Neural cell (in vitro differentiated cells): ENCODE data around the gene PHACTR1. TPM values are rescaled to one million over a fixed set of nuclear protein-coding genes. Genes with fewer than 3 reads are reported as not detected.

Source experiments
- H2AFZ ChIP-seq: fragments of 200-600, 300-800 bp; sonication (generic), shearing (Covaris generic); 2 replicates; pipeline ENCODE4 v1.6.0; 2014; ENCODE audit warnings: low read depth, mild to moderate bottlenecking, antibody characterized with exemption, low read length, moderate library complexity
- H3F3A ChIP-seq: fragments of 200-600 bp; shearing (Covaris generic); 2 replicates; pipeline ENCODE4 v1.6.1; 2016; ENCODE audit warnings: mild to moderate bottlenecking, moderate library complexity, mixed read lengths, antibody characterized with exemption, low read length; ENCODE audit not compliant: insufficient read depth, poor library complexity, severe bottlenecking
- H3K27ac ChIP-seq: fragments of 200-600, 300-800 bp; sonication (generic), shearing (Covaris generic); 2 replicates; pipeline ENCODE4 v1.5.1; 2014; ENCODE audit warnings: mild to moderate bottlenecking, low read length, moderate library complexity
- H3K27me3 ChIP-seq: fragments of 300-800, 200-600 bp; sonication (generic), shearing (Covaris generic); 2 replicates; pipeline ENCODE4 v1.6.0; 2014; ENCODE audit warnings: mild to moderate bottlenecking, low read depth, low read length, moderate library complexity; ENCODE audit not compliant: insufficient read depth
- H3K36me3 ChIP-seq: fragments of 300-800, 200-600 bp; sonication (generic), shearing (Covaris generic); 2 replicates; pipeline ENCODE4 v1.5.1; 2014; ENCODE audit warnings: mild to moderate bottlenecking, antibody characterized with exemption, low read length, moderate library complexity; ENCODE audit not compliant: insufficient read depth
- H3K4me2 ChIP-seq: fragments of 300-800, 200-600 bp; sonication (generic), shearing (Covaris generic); 2 replicates; pipeline ENCODE4 v1.6.0; 2014; ENCODE audit warnings: mild to moderate bottlenecking, low read length
- H3K4me3 ChIP-seq: fragments of 300-800, 200-600 bp; sonication (generic), shearing (Covaris generic); 2 replicates; pipeline ENCODE4 v1.5.1; 2014; ENCODE audit warnings: mild to moderate bottlenecking, low read length, moderate library complexity
- H3K79me2 ChIP-seq: fragments of 200-600 bp; shearing (Covaris generic); replicated peaks from 2 replicates; pipeline ENCODE4 v1.6.0; 2014; ENCODE audit warnings: mild to moderate bottlenecking, low read length, moderate library complexity; ENCODE audit not compliant: insufficient read depth
- H3K9ac ChIP-seq: fragments of 300-800, 200-600 bp; sonication (generic), shearing (Covaris generic); 2 replicates; pipeline ENCODE4 v1.6.1; 2016; ENCODE audit warnings: mild to moderate bottlenecking, low read length, mixed read lengths
- H3K9me2 ChIP-seq: fragments of 200-600 bp; shearing (Covaris generic); 2 replicates; pipeline ENCODE4 v1.6.1; 2016; ENCODE audit warnings: mild to moderate bottlenecking, low read length, mixed read lengths; ENCODE audit not compliant: insufficient read depth
- H3K9me3 ChIP-seq: fragments of 200-600, 300-800 bp; sonication (generic), shearing (Covaris generic); 2 replicates; pipeline ENCODE4 v1.6.1; 2016; ENCODE audit warnings: mild to moderate bottlenecking, mixed run types, low read length, moderate library complexity, mixed read lengths
- H4K20me1 ChIP-seq: fragments of 200-600 bp; shearing (Covaris generic); 2 replicates; pipeline ENCODE4 v1.6.1; 2016; ENCODE audit warnings: mild to moderate bottlenecking, mixed run types; ENCODE audit not compliant: insufficient read depth
- EP300 ChIP-seq: fragments of 450-650 bp; conservative IDR thresholded peaks from 2 replicates; pipeline ENCODE4 v1.6.1; 2014; ENCODE audit warnings: antibody characterized with exemption, mild to moderate bottlenecking, moderate library complexity; ENCODE audit not compliant: poor library complexity, severe bottlenecking
- EZH2 ChIP-seq: fragments of 200-600, 300-800 bp; shearing (Covaris generic), sonication (generic); IDR thresholded peaks from 2 replicates; pipeline ENCODE4 v1.6.1; 2014; ENCODE audit warnings: antibody characterized with exemption, low read length, borderline replicate concordance, mild to moderate bottlenecking; ENCODE audit not compliant: insufficient read depth, poor library complexity, severe bottlenecking
- MXI1 ChIP-seq: fragments of 450-650 bp; conservative IDR thresholded peaks from 2 replicates; pipeline ENCODE4 v1.6.1; 2014; ENCODE audit warnings: antibody characterized with exemption, mild to moderate bottlenecking; ENCODE audit not compliant: poor library complexity, severe bottlenecking
- POLR2AphosphoS5 ChIP-seq: IDR thresholded peaks from 2 replicates; pipeline ENCODE4 v1.6.1; 2012
- RAD21 ChIP-seq: fragments of 450-650 bp; conservative IDR thresholded peaks from 2 replicates; pipeline ENCODE4 v1.6.1; 2014; ENCODE audit warnings: antibody characterized with exemption, mild to moderate bottlenecking, moderate library complexity
- SMC3 ChIP-seq: fragments of 450-650 bp; conservative IDR thresholded peaks from 2 replicates; pipeline ENCODE4 v1.6.1; 2014; ENCODE audit warnings: antibody characterized with exemption, mild to moderate bottlenecking, moderate library complexity; ENCODE audit not compliant: poor library complexity
- TAF1 ChIP-seq: IDR thresholded peaks from 2 replicates; pipeline ENCODE4 v1.6.1; 2012; ENCODE audit warnings: low read depth
- polyA plus RNA-seq: library from polyadenylated mRNA; depleted of rRNA; stranded (reverse); fragments of >200 nt; gene quantifications from 2 replicates; pipeline ENCODE4 v1.2.3, GENCODE V29; 2014
- TF ChIP-seq, protein P1 (sequence below): IDR thresholded peaks from 2 replicates; pipeline ENCODE4 v1.6.1; 2012; ENCODE audit warnings: borderline replicate concordance
- TF ChIP-seq, protein P2 (sequence below): fragments of 450-650 bp; IDR thresholded peaks from 2 replicates; pipeline ENCODE4 v1.5.1; 2014; ENCODE audit warnings: antibody characterized with exemption, mild to moderate bottlenecking, moderate library complexity; ENCODE audit not compliant: poor library complexity, severe bottlenecking

PHACTR1 gene
- polyA plus RNA-seq, 1 donor from 2014 or later = 7.8 TPM

DNA sequence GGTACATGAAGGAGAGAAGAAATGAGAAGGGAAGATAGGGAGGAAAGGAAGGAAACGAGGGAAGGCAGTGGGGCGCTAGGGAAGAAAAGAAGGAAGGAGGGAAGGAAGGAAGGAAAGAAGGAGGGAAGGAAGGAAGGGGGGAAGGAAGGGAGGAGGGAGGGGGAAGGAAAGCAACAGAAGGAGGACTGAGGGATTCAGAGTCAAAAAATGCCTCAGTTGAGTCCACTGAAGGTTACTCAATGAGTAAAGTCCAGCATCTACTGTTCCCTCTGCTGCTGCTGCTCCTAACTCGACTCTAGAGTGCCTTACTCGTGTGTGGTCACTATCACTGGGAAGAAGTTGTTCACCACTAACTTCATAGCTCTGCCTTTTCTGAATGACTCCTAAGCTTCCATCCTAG, 33.8 kb downstream of the PHACTR1 start:
- Histone ChIP-seq H3K9me2 (no peaks in the 10 kb centered on the region), H3K4me2 (peak overlapping the region; percentile 73), H3K79me2 (peaks cover 12% of the 10 kb centered on the region), H2AFZ (peak overlapping the region; percentile 5), H3K36me3 (no peaks in the 10 kb centered on the region), H3F3A (no peaks in the 10 kb centered on the region), H3K9me3 (no peaks in the 10 kb centered on the region), H4K20me1 (no peaks in the 10 kb centered on the region), H3K9ac (peak overlapping the region; percentile 75), H3K4me3 (peak overlapping the region; percentile 76), H3K27me3 (peaks cover 14% of the 10 kb centered on the region), H3K27ac (peak overlapping the region; percentile 67)
- TF ChIP-seq EP300 (no peak), EZH2 (no peak), POLR2AphosphoS5 (no peak), MXI1 (no peak), SMC3 (no peak), RAD21 (no peak), TAF1 (no peak)
- TF ChIP-seq, protein P1, sequence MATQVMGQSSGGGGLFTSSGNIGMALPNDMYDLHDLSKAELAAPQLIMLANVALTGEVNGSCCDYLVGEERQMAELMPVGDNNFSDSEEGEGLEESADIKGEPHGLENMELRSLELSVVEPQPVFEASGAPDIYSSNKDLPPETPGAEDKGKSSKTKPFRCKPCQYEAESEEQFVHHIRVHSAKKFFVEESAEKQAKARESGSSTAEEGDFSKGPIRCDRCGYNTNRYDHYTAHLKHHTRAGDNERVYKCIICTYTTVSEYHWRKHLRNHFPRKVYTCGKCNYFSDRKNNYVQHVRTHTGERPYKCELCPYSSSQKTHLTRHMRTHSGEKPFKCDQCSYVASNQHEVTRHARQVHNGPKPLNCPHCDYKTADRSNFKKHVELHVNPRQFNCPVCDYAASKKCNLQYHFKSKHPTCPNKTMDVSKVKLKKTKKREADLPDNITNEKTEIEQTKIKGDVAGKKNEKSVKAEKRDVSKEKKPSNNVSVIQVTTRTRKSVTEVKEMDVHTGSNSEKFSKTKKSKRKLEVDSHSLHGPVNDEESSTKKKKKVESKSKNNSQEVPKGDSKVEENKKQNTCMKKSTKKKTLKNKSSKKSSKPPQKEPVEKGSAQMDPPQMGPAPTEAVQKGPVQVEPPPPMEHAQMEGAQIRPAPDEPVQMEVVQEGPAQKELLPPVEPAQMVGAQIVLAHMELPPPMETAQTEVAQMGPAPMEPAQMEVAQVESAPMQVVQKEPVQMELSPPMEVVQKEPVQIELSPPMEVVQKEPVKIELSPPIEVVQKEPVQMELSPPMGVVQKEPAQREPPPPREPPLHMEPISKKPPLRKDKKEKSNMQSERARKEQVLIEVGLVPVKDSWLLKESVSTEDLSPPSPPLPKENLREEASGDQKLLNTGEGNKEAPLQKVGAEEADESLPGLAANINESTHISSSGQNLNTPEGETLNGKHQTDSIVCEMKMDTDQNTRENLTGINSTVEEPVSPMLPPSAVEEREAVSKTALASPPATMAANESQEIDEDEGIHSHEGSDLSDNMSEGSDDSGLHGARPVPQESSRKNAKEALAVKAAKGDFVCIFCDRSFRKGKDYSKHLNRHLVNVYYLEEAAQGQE = no peak
- TF ChIP-seq, protein P2, sequence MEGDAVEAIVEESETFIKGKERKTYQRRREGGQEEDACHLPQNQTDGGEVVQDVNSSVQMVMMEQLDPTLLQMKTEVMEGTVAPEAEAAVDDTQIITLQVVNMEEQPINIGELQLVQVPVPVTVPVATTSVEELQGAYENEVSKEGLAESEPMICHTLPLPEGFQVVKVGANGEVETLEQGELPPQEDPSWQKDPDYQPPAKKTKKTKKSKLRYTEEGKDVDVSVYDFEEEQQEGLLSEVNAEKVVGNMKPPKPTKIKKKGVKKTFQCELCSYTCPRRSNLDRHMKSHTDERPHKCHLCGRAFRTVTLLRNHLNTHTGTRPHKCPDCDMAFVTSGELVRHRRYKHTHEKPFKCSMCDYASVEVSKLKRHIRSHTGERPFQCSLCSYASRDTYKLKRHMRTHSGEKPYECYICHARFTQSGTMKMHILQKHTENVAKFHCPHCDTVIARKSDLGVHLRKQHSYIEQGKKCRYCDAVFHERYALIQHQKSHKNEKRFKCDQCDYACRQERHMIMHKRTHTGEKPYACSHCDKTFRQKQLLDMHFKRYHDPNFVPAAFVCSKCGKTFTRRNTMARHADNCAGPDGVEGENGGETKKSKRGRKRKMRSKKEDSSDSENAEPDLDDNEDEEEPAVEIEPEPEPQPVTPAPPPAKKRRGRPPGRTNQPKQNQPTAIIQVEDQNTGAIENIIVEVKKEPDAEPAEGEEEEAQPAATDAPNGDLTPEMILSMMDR = no peak

DNA sequence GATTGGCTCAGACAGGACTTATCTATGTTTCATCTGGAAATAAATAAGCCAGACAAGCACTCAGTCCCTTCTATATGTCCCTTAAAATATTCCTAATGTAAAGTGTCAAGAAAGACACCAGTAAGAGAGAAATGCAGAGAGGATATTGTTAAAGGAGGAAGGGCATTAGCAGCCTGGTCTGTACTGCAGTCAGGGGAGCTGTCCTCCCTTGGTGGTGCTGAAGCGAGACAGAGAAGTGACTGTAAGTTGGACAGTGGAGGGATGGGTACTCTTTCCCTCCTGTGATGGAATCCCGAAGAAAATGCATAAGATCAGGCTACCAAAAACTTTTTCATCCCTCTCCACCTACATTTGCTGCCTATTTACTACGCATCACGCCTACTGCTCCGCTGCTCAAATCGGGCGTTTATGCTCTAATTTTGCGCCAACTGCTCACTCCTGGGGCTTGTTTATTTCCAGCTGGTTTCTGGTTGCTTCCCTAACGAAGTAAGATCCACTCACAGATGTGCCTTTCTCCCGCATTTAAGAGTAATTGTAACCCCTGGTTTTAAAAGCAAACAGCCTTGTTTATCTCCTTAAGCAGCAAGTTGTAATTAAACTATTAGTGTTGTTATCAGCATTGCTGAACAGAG, 35.2 kb downstream of the PHACTR1 start:
- no peaks in the 10 kb centered on the region for H3F3A ChIP-seq
- no peaks in the 10 kb centered on the region for H3K9me3 ChIP-seq
- H3K9me2 ChIP-seq = no peaks in the 10 kb centered on the region
- H3K27ac ChIP-seq = no peak overlapping the region
- no peaks in the 10 kb centered on the region for H3K36me3 ChIP-seq
- H3K9ac ChIP-seq = no peak overlapping the region
- no peak overlapping the region for H2AFZ ChIP-seq
- H3K79me2 ChIP-seq = peaks cover 13% of the 10 kb centered on the region
- no peaks in the 10 kb centered on the region for H4K20me1 ChIP-seq
- TF ChIP-seq, protein P2 = no peak
- TF ChIP-seq SMC3 = no peak
- TF ChIP-seq, protein P1 = peak; percentile 90
- TF ChIP-seq RAD21 = no peak
- TF ChIP-seq POLR2AphosphoS5 = no peak
- TF ChIP-seq TAF1 = no peak
- TF ChIP-seq EZH2 = no peak
- no peak for TF ChIP-seq EP300
- no peak for TF ChIP-seq MXI1
- H3K27me3 ChIP-seq = peaks cover 14% of the 10 kb centered on the region
- no peak overlapping the region for H3K4me3 ChIP-seq
- H3K4me2 ChIP-seq = no peak overlapping the region
